Breast epithelium (tissue), 4 donors: Measurements from ENCODE around the gene URAD. TPM values are rescaled to one million over a fixed set of nuclear protein-coding genes. Genes with fewer than 3 reads are reported as not detected.

Source experiments
- DNase-seq, 2 donors: peaks; one replicate each; pipeline ENCODE4 v3.0.0-alpha.2; 2019; ENCODE audit warnings: low spot score in 2 of 2
- H3K27ac ChIP-seq, 2 donors: fragments of 200-600 bp; sonication (generic) in 1 of 2; one replicate each; pipeline ENCODE4 v1.5.1; 2016 to 2019; ENCODE audit warnings: mild to moderate bottlenecking in 1 of 2
- H3K27me3 ChIP-seq, 2 donors: fragments of 200-600 bp; sonication (generic) in 1 of 2; one replicate each; pipeline versions ENCODE4 v1.5.1 to v1.6.0; 2017 to 2019; ENCODE audit warnings: control low read depth in 1 of 2, mild to moderate bottlenecking in 1 of 2
- H3K36me3 ChIP-seq: fragments of 200-600 bp; one replicate; pipeline ENCODE4 v1.5.1; 2019
- H3K4me1 ChIP-seq, 2 donors: fragments of 200-600 bp; sonication (generic); one replicate each; pipeline ENCODE4 v1.5.1; 2016 to 2019; ENCODE audit warnings: control low read depth in 1 of 2
- H3K4me3 ChIP-seq, 3 donors: fragments of 200-600 bp; sonication (generic); 1 replicate in 2 of 3; 2 replicates in 1 of 3; pipeline ENCODE4 v1.5.1; 2016 to 2019; ENCODE audit warnings: mild to moderate bottlenecking in 3 of 3, moderate library complexity in 2 of 3
- H3K9me3 ChIP-seq, 2 donors: fragments of 200-600 bp; sonication (generic) in 1 of 2; one replicate each; pipeline ENCODE4 v1.5.1; 2016 to 2019; ENCODE audit warnings: control low read depth in 1 of 2
- POLR2A ChIP-seq: fragments of 450-650 bp; IDR thresholded peaks from one replicate; pipeline ENCODE4 v1.6.1; 2016; ENCODE audit warnings: antibody characterized with exemption, mild to moderate bottlenecking, moderate library complexity
- POLR2AphosphoS5 ChIP-seq, 3 donors: sonication (generic); formaldehyde crosslinking; IDR thresholded peaks; one replicate each; pipeline ENCODE4 v1.6.1; 2017; ENCODE audit warnings: antibody characterized with exemption in 3 of 3
- intact Hi-C: fragments of 100-400 bp; cut with DNase I; formaldehyde crosslinking; loops from one replicate; pipeline ENCODE4 v1.15.1; 2023; ENCODE audit warnings: low total_unique reads
- total RNA-seq, 3 donors: library from RNA; depleted of rRNA; stranded (reverse); fragments of >200 nt; gene quantifications; one replicate each; pipeline ENCODE4 v1.1.0, GENCODE V29; 2016
- TF ChIP-seq, protein P1 (sequence below), 3 donors: fragments of 450-650 bp; IDR thresholded peaks; one replicate each; pipeline ENCODE4 v1.5.1; 2016 to 2017; ENCODE audit warnings: antibody characterized with exemption in 3 of 3, mild to moderate bottlenecking in 3 of 3, moderate library complexity in 3 of 3

Gene URAD
- total RNA-seq, 3 donors from 2014 or later, result 0.32 to 1.3 TPM; not detected in 1

DNA sequence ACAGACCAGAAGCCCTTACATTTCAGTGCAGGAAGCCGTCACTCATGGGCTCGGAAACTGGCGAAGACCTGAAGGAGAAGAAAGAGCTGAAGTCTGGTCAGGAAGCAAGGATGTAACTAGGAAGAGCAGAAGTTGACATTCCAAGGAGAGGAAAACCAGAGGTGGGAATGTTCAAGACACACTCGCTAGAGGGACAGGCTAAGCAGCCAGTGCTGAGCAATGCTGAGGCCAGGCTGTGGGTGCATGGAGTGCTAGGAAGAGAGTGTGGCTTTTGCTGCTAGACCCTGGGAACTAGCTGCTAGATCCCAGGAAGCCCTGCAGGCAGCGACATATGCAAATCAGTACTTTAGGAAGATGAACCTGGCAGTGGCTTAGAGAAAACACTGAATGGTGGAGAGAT lies 12.1 kb upstream of the URAD start:
- TF ChIP-seq, protein P1, sequence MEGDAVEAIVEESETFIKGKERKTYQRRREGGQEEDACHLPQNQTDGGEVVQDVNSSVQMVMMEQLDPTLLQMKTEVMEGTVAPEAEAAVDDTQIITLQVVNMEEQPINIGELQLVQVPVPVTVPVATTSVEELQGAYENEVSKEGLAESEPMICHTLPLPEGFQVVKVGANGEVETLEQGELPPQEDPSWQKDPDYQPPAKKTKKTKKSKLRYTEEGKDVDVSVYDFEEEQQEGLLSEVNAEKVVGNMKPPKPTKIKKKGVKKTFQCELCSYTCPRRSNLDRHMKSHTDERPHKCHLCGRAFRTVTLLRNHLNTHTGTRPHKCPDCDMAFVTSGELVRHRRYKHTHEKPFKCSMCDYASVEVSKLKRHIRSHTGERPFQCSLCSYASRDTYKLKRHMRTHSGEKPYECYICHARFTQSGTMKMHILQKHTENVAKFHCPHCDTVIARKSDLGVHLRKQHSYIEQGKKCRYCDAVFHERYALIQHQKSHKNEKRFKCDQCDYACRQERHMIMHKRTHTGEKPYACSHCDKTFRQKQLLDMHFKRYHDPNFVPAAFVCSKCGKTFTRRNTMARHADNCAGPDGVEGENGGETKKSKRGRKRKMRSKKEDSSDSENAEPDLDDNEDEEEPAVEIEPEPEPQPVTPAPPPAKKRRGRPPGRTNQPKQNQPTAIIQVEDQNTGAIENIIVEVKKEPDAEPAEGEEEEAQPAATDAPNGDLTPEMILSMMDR (IDR thresholded peaks at IDR 0.05), result no peak
- TF ChIP-seq POLR2AphosphoS5 (IDR thresholded peaks at IDR 0.05) (no peak), POLR2A (no peak)
- Histone ChIP-seq H3K36me3 (no peaks in the 10 kb centered on the region), H3K9me3 (no peaks in the 10 kb centered on the region), H3K4me1 (no peaks in the 10 kb centered on the region), H3K27ac (no peak overlapping the region), H3K4me3 (no peak overlapping the region), H3K27me3 (no peaks in the 10 kb centered on the region)
- intact Hi-C loops, result no loop called here
- DNase-seq, result no peak

DNA sequence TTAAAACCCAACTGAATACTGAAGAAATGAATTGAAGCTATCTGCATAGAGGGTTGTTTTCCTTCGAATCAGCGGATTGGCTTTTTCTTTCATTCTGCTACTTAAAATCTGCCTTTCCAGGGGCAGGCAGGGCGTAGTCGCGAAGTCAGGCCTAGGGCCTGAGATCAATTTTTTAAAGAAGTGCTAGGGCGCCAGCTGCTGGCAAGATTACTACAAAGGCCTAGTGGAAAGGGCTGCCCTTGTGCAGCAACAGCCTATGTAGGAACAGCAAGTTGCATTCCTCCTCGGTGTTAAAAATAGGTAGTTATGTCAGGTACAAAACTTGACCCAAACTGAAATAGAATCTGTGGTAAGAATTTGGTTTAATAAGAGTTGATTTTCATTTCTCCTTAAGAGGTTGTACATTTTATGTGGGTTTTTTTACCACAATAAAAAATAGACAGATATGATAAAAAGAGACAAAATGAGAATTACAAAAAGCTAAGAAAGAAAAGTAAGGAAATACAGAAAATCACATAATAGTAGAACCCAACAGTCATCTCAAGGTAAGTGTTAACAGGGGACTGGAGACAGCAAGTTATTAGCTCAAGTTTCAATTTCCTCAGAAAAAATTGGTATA lies 9.5 kb upstream of the URAD start:
- TF ChIP-seq POLR2AphosphoS5 (IDR thresholded peaks at IDR 0.05), result no peak
- TF ChIP-seq, protein P1 (IDR thresholded peaks at IDR 0.05), result no peak
- no peak for TF ChIP-seq POLR2A
- DNase-seq, result no peak
- no peaks in the 10 kb centered on the region for H3K4me1 ChIP-seq
- no peak overlapping the region for H3K27ac ChIP-seq
- no peaks in the 10 kb centered on the region for H3K27me3 ChIP-seq
- intact Hi-C loops, result no loop called here
- no peaks in the 10 kb centered on the region for H3K9me3 ChIP-seq
- no peak overlapping the region for H3K4me3 ChIP-seq
- no peaks in the 10 kb centered on the region for H3K36me3 ChIP-seq

DNA sequence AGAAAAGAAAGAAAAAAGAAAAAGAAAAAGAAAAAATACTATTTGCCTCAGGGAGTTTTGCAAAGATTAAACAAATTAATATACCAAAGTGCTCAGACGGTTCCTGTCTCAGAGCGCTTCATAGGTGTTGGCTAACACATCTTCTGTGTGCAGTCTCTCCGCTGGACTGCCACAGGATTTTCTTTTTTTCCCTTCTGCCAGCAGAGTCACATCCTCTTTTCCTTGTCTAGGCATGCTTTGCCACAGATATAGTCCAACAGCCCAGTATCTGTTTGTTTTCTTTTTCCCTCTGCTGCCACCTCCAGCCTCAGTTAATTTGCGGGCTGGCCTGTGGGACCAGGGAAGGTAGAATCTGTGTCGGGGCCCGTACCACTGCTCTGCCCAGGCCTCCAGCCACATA lies 3.4 kb upstream of the URAD start:
- Histone ChIP-seq H3K4me3 (no peak overlapping the region), H3K4me1 (no peaks in the 10 kb centered on the region), H3K9me3 (no peaks in the 10 kb centered on the region), H3K27ac (no peak overlapping the region), H3K36me3 (no peaks in the 10 kb centered on the region), H3K27me3 (peaks cover 0 to 14% of the 10 kb centered on the region in 2 donors)
- no peak for DNase-seq
- TF ChIP-seq POLR2AphosphoS5 (IDR thresholded peaks at IDR 0.05) (no peak), POLR2A (no peak)
- TF ChIP-seq, protein P1 (IDR thresholded peaks at IDR 0.05), result no peak
- intact Hi-C loops, result no loop called here

DNA sequence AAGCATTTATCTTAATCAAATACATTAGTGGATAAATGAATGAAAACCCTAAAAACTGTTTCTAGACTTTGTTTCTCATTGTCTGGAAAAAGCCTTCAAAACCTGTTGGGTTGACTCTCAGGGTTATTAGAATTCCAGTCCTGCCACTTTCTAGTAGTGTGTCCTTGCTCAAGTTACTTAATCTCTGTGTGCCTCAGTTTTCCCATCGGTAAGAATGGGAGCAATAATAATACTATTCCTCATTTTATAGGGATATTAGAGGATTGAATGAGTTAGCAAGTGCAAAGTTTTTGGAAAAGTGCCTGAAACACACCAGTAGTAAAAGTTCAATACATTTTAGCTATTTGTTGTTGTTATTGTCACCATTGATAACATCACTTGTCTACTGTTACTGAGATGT lies 2.9 kb downstream of the URAD start:
- TF ChIP-seq, protein P1 (IDR thresholded peaks at IDR 0.05), result no peak
- intact Hi-C loops, result no loop called here
- H3K27ac ChIP-seq, result no peak overlapping the region
- H3K4me3 ChIP-seq, result no peak overlapping the region
- H3K9me3 ChIP-seq, result no peaks in the 10 kb centered on the region
- H3K27me3 ChIP-seq, result peaks cover 0 to 59% of the 10 kb centered on the region in 2 donors
- DNase-seq, result no peak
- no peaks in the 10 kb centered on the region for H3K36me3 ChIP-seq
- no peaks in the 10 kb centered on the region for H3K4me1 ChIP-seq

DNA sequence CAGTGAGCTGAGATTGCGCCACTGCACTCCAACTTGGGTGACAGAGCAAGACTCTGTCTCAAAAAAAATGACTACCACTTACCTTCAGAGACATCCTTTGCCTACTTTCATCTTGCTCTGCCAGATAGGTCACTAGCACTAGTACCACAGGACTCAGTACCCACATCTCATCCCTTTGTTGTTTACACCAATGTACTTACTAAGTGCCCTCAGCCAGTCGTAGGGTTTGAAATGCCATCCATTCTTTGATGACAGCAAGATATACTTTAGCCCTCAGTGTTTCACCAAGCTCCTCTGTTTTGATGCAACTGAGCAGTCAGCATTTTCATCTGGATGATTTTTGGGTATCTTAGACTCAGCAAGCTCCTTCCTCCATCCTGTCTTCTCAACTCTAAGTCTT lies 6.1 kb downstream of the URAD start:
- intact Hi-C loops, result no loop called here
- Histone ChIP-seq H3K4me1 (peaks cover 5 to 6% of the 10 kb centered on the region in 2 donors), H3K27ac (no peak overlapping the region), H3K9me3 (no peaks in the 10 kb centered on the region), H3K4me3 (no peak overlapping the region), H3K27me3 (peaks cover 0 to 81% of the 10 kb centered on the region in 2 donors), H3K36me3 (no peaks in the 10 kb centered on the region)
- TF ChIP-seq, protein P1 (IDR thresholded peaks at IDR 0.05), result no peak
- TF ChIP-seq POLR2A (no peak), POLR2AphosphoS5 (IDR thresholded peaks at IDR 0.05) (no peak)
- no peak for DNase-seq
